Esophagus muscularis mucosa (tissue), 4 donors: Measurements from ENCODE around the gene ZNF827.

ENCODE experiments used
- CTCF ChIP-seq, 3 experiments: fragments of 200-600 bp in 2 of 3; fragments of 450-650 bp in 1 of 3; sonication (generic) in 2 of 3; IDR thresholded peaks; one replicate each; pipeline ENCODE4 v1.5.1; 2017 to 2019; ENCODE audit warnings: antibody characterized with exemption in 3 of 3, mild to moderate bottlenecking in 2 of 3, moderate library complexity in 1 of 3
- EP300 ChIP-seq: sonication (generic); formaldehyde crosslinking; IDR thresholded peaks from one replicate; pipeline ENCODE4 v1.6.1; 2017; ENCODE audit warnings: antibody characterized with exemption
- POLR2A ChIP-seq: fragments of 450-650 bp; IDR thresholded peaks from one replicate; pipeline ENCODE4 v1.6.1; 2017; ENCODE audit warnings: antibody characterized with exemption, moderate library complexity, mild to moderate bottlenecking, low read depth
- POLR2AphosphoS5 ChIP-seq, 2 donors: sonication (generic); formaldehyde crosslinking; IDR thresholded peaks; one replicate each; pipeline ENCODE4 v1.6.1; 2017; ENCODE audit warnings: antibody characterized with exemption in 2 of 2

GRCh38 chr4:145887241-145887991 is 51.2 kb downstream of the ZNF827 start:
- peak in 1 of 3 experiments; percentile 5 for TF ChIP-seq CTCF (IDR thresholded peaks at IDR 0.05)
- peak in 1 of 2 donors; percentile 16 for TF ChIP-seq POLR2AphosphoS5 (IDR thresholded peaks at IDR 0.05)
- no peak for TF ChIP-seq EP300
- TF ChIP-seq POLR2A = no peak
